Measurements from ENCODE around the gene KRT37. TPM values are rescaled to one million over a fixed set of nuclear protein-coding genes. Genes with fewer than 3 reads are reported as not detected.
A peak's percentile ranks its signal among the peaks of the same experiment; 100 is the strongest.

KRT37 gene
- total RNA-seq: not detected

GRCh38 chr17:41424111-41424635 lies at the start of gene KRT37:
TSS of gene KRT37 (minus strand) at chr17:41424585. CDS start at chr17:41424523, 62 bp downstream.

DNA sequence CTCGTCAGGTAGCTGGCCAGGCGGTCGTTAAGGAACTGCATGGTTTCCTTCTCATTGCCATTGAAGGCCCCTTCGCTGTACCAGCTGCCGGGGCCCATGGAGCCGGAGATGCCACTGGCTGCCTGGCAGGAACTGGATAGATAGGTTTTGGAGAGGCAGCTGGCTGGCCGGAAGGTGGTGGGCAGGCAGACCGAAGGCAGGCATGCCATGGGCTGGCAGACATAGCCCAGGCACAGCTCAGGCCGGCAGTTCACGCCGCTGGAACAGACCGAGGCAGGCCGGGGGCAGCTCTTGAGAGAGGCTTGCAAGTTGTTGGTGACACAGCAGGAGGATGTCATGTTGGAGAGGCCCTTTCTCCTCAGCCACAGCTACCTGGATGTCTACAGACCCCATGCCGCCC lies 42.6 kb upstream of the KRT37 start, which contains the start of gene KRT32:
Gene KRT32 (minus strand): TSS at position 399 of the 400 bp plus-strand sequence. CDS start 61 bp downstream, at position 338.

DNA sequence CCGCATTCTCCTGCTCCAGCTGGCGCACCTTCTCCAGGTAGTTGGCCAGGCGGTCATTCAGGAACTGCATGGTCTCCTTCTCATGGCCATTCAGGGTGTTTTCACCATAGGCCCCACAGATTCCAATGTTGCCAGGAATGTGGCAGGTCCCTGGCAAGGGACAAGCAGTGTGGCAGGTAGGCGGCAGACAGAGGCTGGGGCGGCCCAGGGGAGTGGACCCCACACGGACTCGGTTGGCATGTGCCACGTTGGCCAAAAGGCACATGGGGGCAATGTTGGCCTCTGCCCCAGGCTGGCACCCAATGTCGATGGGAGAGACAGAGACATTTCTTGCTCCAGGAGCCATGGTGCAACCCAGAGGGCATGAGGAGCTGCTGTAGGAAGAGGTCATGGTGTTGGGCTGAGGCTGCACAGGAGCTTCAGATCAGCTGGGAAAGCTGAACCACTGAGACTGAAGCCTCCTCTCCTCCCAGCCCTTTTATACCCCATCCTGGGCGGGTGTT lies 16.2 kb upstream of the KRT37 start, which contains the start of gene KRT38:
Gene KRT38 (minus strand): TSS at position 453 of the 503 bp plus-strand sequence. CDS start 62 bp downstream, at position 391.

DNA sequence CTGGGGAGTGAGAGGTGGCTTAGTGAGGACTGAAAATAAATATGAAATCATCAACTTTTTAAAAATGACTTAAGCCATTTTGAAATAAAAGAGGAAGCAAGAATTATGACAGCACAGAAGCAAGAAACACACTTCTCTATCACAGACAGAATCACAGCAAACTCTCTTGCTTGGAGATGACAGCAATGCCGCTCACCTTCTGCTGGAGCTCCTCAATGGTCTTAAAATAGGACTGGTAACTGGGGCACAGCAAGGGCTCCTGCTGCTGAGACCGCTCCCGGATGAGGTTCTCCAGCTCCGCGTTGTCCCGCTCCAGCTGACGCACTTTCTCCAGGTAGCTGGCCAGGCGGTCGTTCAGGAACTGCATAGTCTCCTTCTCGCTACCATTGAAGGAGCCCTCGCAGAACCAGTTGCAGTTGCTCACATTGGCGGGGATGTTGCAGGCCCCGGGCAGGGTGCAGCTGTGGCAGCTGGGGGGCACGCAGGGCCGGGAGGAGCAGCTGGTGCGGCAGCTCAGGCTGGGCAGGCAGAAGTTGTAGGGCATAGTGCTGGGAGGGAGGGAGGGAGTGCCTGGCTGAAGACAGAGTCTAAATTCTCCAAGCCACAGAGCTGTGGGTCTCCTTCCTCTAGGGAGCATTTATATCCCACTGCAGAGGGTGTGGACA lies 27.3 kb downstream of the KRT37 start, which contains the start of gene KRT31:
Gene KRT31 (minus strand): TSS at position 613 of the 665 bp plus-strand sequence. CDS start 69 bp downstream, at position 544.

DNA sequence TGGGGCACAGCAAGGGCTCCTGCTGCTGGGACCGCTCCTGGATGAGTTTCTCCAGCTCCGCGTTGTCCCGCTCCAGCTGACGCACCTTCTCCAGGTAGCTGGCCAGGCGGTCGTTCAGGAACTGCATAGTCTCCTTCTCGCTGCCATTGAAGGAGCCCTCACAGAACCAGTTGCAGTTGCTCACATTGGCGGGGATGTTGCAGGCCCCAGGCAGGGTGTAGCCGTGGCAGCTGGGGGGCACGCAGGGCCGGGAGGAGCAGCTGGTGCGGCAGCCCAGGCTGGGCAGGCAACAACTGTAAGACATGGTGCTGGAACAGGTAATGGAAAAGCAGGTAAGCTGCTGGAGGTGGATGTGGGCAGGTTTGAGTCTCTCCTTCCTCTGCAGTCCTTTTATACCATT lies 42.4 kb downstream of the KRT37 start, which contains the start of gene KRT34:
Gene KRT34 (minus strand): TSS at position 364 of the 400 bp plus-strand sequence. CDS start 60 bp downstream, at position 304.

Small RNA genes within 50 kb of the gene (small RNA-seq; reads per million reads assigned to genes)
- gene RNU2-32P (ENCODE audit: low replicate concordance): 1.3 reads per million, percentile 85 among the genes with 10 or more reads in this experiment

Other genes with a start within 250 kb of the KRT37 start
- not detected for gene KRTAP4-2, start 246.4 kb downstream of the KRT37 start, total RNA-seq
- gene KRTAP4-1, start 239.7 kb downstream of the KRT37 start, total RNA-seq: not detected
- gene KRTAP9-1, start 234.7 kb downstream of the KRT37 start, total RNA-seq: not detected
- gene KRTAP9-2, start 197.9 kb downstream of the KRT37 start, total RNA-seq: not detected
- gene KRTAP9-3, start 192.1 kb downstream of the KRT37 start, total RNA-seq: not detected
- not detected for gene KRTAP9-8, start 186.6 kb downstream of the KRT37 start, total RNA-seq
- not detected for gene KRTAP9-4, start 174.9 kb downstream of the KRT37 start, total RNA-seq
- not detected for gene KRTAP9-9, start 169.2 kb downstream of the KRT37 start, total RNA-seq
- gene KRTAP9-6, start 159.2 kb downstream of the KRT37 start, total RNA-seq: not detected
- gene KRTAP9-7, start 148.9 kb downstream of the KRT37 start, total RNA-seq: not detected
- gene KRTAP29-1, start 121.7 kb downstream of the KRT37 start, total RNA-seq: not detected
- gene KRTAP16-1, start 115.3 kb downstream of the KRT37 start, total RNA-seq: not detected
- gene KRTAP17-1, start 108.9 kb downstream of the KRT37 start, total RNA-seq: not detected
- 0.12 TPM for gene KRT33A, start 73.8 kb downstream of the KRT37 start, total RNA-seq
- gene KRT33B, start 54.8 kb downstream of the KRT37 start, total RNA-seq: not detected
- gene KRT34, start 42.3 kb downstream of the KRT37 start, total RNA-seq: not detected
- 0.47 TPM for gene KRT31, start 27.0 kb downstream of the KRT37 start, total RNA-seq
- gene KRT38, start 16.4 kb upstream of the KRT37 start, total RNA-seq: not detected
- not detected for gene KRT32, start 42.8 kb upstream of the KRT37 start, total RNA-seq
- 0.41 TPM for gene KRT35, start 56.6 kb upstream of the KRT37 start, total RNA-seq
- not detected for gene KRT36, start 65.3 kb upstream of the KRT37 start, total RNA-seq
- 7.4 TPM for gene KRT13, start 81.0 kb upstream of the KRT37 start, total RNA-seq
- 1.1 TPM for gene KRT15, start 94.3 kb upstream of the KRT37 start, total RNA-seq
- 308 TPM for gene KRT19, start 103.7 kb upstream of the KRT37 start, total RNA-seq
- not detected for gene KRT9, start 147.5 kb upstream of the KRT37 start, total RNA-seq
- 0.29 TPM for gene KRT14, start 162.3 kb upstream of the KRT37 start, total RNA-seq
- not detected for gene KRT16, start 188.2 kb upstream of the KRT37 start, total RNA-seq
- 11.1 TPM for gene KRT17, start 200.0 kb upstream of the KRT37 start, total RNA-seq

Data from metanephros (tissue), 2 donors.